ENCODE results near the gene TMEM255A.
A peak's percentile ranks its signal among the peaks of the same experiment; 100 is the strongest.

The TMEM255A gene

GRCh38 chrX:120299928-120300327, 11.3 kb downstream of the TMEM255A start:
- H3K4me3 Mint-ChIP-seq, result no peak overlapping the region
- H3K4me1 Mint-ChIP-seq (ENCODE audit: low read depth), result peaks cover 21% of the 10 kb centered on the region
- no peaks in the 10 kb centered on the region for H3K27me3 Mint-ChIP-seq
- intact Hi-C loops (cut with micrococcal nuclease), result loop anchor here (5.0 kb wide), 1 partner anchor 48 kb away; the partner anchor contains the start of gene ZBTB33
- H3K9me3 Mint-ChIP-seq, result no peaks in the 10 kb centered on the region
- no peak overlapping the region for H3K27ac Mint-ChIP-seq
- H3K36me3 Mint-ChIP-seq (ENCODE audit: low read depth), result no peaks in the 10 kb centered on the region

GRCh38 chrX:120297923-120298322, 13.3 kb downstream of the TMEM255A start:
- H3K9me3 Mint-ChIP-seq, result no peaks in the 10 kb centered on the region
- no peaks in the 10 kb centered on the region for H3K36me3 Mint-ChIP-seq (ENCODE audit: low read depth)
- intact Hi-C loops (cut with micrococcal nuclease), result no loop called here
- H3K27ac Mint-ChIP-seq, result no peak overlapping the region
- H3K4me3 Mint-ChIP-seq, result no peak overlapping the region
- H3K4me1 Mint-ChIP-seq (ENCODE audit: low read depth), result peaks cover 17% of the 10 kb centered on the region
- H3K27me3 Mint-ChIP-seq, result no peaks in the 10 kb centered on the region

GRCh38 chrX:120294651-120295050, 16.6 kb downstream of the TMEM255A start:
- Mint-ChIP-seq H3K36me3 (ENCODE audit: low read depth) (no peaks in the 10 kb centered on the region), H3K27me3 (no peaks in the 10 kb centered on the region), H3K9me3 (no peaks in the 10 kb centered on the region), H3K27ac (no peak overlapping the region), H3K4me1 (ENCODE audit: low read depth) (peaks cover 6% of the 10 kb centered on the region), H3K4me3 (no peak overlapping the region)
- intact Hi-C loops (cut with micrococcal nuclease), result no loop called here

GRCh38 chrX:120293015-120293414, 18.2 kb downstream of the TMEM255A start:
- Mint-ChIP-seq H3K4me1 (ENCODE audit: low read depth) (peaks cover 10% of the 10 kb centered on the region), H3K27me3 (no peaks in the 10 kb centered on the region), H3K27ac (no peak overlapping the region), H3K36me3 (ENCODE audit: low read depth) (no peaks in the 10 kb centered on the region), H3K9me3 (no peaks in the 10 kb centered on the region), H3K4me3 (no peak overlapping the region)
- intact Hi-C loops (cut with micrococcal nuclease), result no loop called here

- Mint-ChIP-seq H3K27me3 (no peaks in the 10 kb centered on the region), H3K9me3 (no peaks in the 10 kb centered on the region), H3K4me3 (no peak overlapping the region), H3K27ac (no peak overlapping the region), H3K36me3 (ENCODE audit: low read depth) (no peaks in the 10 kb centered on the region), H3K4me1 (ENCODE audit: low read depth) (peaks cover 23% of the 10 kb centered on the region)
- intact Hi-C loops (cut with micrococcal nuclease), result no loop called here
Observed at GRCh38 chrX:120291211-120291610, 20.1 kb downstream of the TMEM255A start.

GRCh38 chrX:120290107-120290506, 21.2 kb downstream of the TMEM255A start:
- intact Hi-C loops (cut with micrococcal nuclease), result no loop called here
- Mint-ChIP-seq H3K36me3 (ENCODE audit: low read depth) (no peaks in the 10 kb centered on the region), H3K4me3 (no peak overlapping the region), H3K27ac (no peak overlapping the region), H3K9me3 (no peaks in the 10 kb centered on the region), H3K27me3 (no peaks in the 10 kb centered on the region), H3K4me1 (ENCODE audit: low read depth) (peaks cover 28% of the 10 kb centered on the region)

- H3K4me3 Mint-ChIP-seq, result no peak overlapping the region
- H3K27me3 Mint-ChIP-seq, result no peaks in the 10 kb centered on the region
- peaks cover 36% of the 10 kb centered on the region for H3K4me1 Mint-ChIP-seq (ENCODE audit: low read depth)
- no peaks in the 10 kb centered on the region for H3K36me3 Mint-ChIP-seq (ENCODE audit: low read depth)
- peak overlapping the region; percentile 69 for H3K27ac Mint-ChIP-seq
- intact Hi-C loops (cut with micrococcal nuclease), result no loop called here
- no peaks in the 10 kb centered on the region for H3K9me3 Mint-ChIP-seq
Observed at GRCh38 chrX:120287513-120288112, 23.6 kb downstream of the TMEM255A start.

- intact Hi-C loops (cut with micrococcal nuclease), result no loop called here
- Mint-ChIP-seq H3K36me3 (ENCODE audit: low read depth) (no peaks in the 10 kb centered on the region), H3K27me3 (no peaks in the 10 kb centered on the region), H3K4me3 (no peak overlapping the region), H3K9me3 (no peaks in the 10 kb centered on the region), H3K4me1 (ENCODE audit: low read depth) (peaks cover 37% of the 10 kb centered on the region), H3K27ac (peak overlapping the region; percentile 69)
Observed at GRCh38 chrX:120286733-120287512, 24.3 kb downstream of the TMEM255A start.

GRCh38 chrX:120282697-120283096, 28.6 kb downstream of the TMEM255A start:
- H3K27me3 Mint-ChIP-seq, result no peaks in the 10 kb centered on the region
- intact Hi-C loops (cut with micrococcal nuclease), result no loop called here
- H3K4me1 Mint-ChIP-seq (ENCODE audit: low read depth), result peaks cover 26% of the 10 kb centered on the region
- H3K36me3 Mint-ChIP-seq (ENCODE audit: low read depth), result no peaks in the 10 kb centered on the region
- no peaks in the 10 kb centered on the region for H3K9me3 Mint-ChIP-seq
- no peak overlapping the region for H3K4me3 Mint-ChIP-seq
- no peak overlapping the region for H3K27ac Mint-ChIP-seq

GRCh38 chrX:120281761-120282160, 29.5 kb downstream of the TMEM255A start:
- no peaks in the 10 kb centered on the region for H3K36me3 Mint-ChIP-seq (ENCODE audit: low read depth)
- no peak overlapping the region for H3K4me3 Mint-ChIP-seq
- no peak overlapping the region for H3K27ac Mint-ChIP-seq
- H3K4me1 Mint-ChIP-seq (ENCODE audit: low read depth), result peaks cover 17% of the 10 kb centered on the region
- H3K9me3 Mint-ChIP-seq, result no peaks in the 10 kb centered on the region
- intact Hi-C loops (cut with micrococcal nuclease), result no loop called here
- H3K27me3 Mint-ChIP-seq, result no peaks in the 10 kb centered on the region

- H3K27ac Mint-ChIP-seq, result no peak overlapping the region
- H3K4me3 Mint-ChIP-seq, result no peak overlapping the region
- no peaks in the 10 kb centered on the region for H3K27me3 Mint-ChIP-seq
- peaks cover 14% of the 10 kb centered on the region for H3K4me1 Mint-ChIP-seq (ENCODE audit: low read depth)
- no peaks in the 10 kb centered on the region for H3K9me3 Mint-ChIP-seq
- intact Hi-C loops (cut with micrococcal nuclease), result no loop called here
- H3K36me3 Mint-ChIP-seq (ENCODE audit: low read depth), result no peaks in the 10 kb centered on the region
Observed at GRCh38 chrX:120281021-120281624, 30.1 kb downstream of the TMEM255A start.

GRCh38 chrX:120274958-120275357, 36.3 kb downstream of the TMEM255A start:
- H3K36me3 Mint-ChIP-seq (ENCODE audit: low read depth), result no peaks in the 10 kb centered on the region
- no peaks in the 10 kb centered on the region for H3K27me3 Mint-ChIP-seq
- peaks cover 9% of the 10 kb centered on the region for H3K4me1 Mint-ChIP-seq (ENCODE audit: low read depth)
- no peak overlapping the region for H3K27ac Mint-ChIP-seq
- H3K4me3 Mint-ChIP-seq, result no peak overlapping the region
- no peaks in the 10 kb centered on the region for H3K9me3 Mint-ChIP-seq
- intact Hi-C loops (cut with micrococcal nuclease), result no loop called here

GRCh38 chrX:120274145-120274544, 37.1 kb downstream of the TMEM255A start:
- intact Hi-C loops (cut with micrococcal nuclease), result no loop called here

GRCh38 chrX:120271218-120271617, 40.0 kb downstream of the TMEM255A start:
- Mint-ChIP-seq H3K4me3 (no peak overlapping the region), H3K4me1 (ENCODE audit: low read depth) (peaks cover 19% of the 10 kb centered on the region), H3K27ac (no peak overlapping the region)

More at GRCh38 chrX:120274145-120274544, 37.1 kb downstream of the TMEM255A start:
- H3K9me3 Mint-ChIP-seq, result no peaks in the 10 kb centered on the region
- H3K4me1 Mint-ChIP-seq (ENCODE audit: low read depth), result peaks cover 13% of the 10 kb centered on the region
- H3K4me3 Mint-ChIP-seq, result no peak overlapping the region
- H3K27me3 Mint-ChIP-seq, result no peaks in the 10 kb centered on the region
- no peak overlapping the region for H3K27ac Mint-ChIP-seq
- no peaks in the 10 kb centered on the region for H3K36me3 Mint-ChIP-seq (ENCODE audit: low read depth)

More at GRCh38 chrX:120271218-120271617, 40.0 kb downstream of the TMEM255A start:
- Mint-ChIP-seq H3K36me3 (ENCODE audit: low read depth) (no peaks in the 10 kb centered on the region), H3K9me3 (no peaks in the 10 kb centered on the region), H3K27me3 (no peaks in the 10 kb centered on the region)
- intact Hi-C loops (cut with micrococcal nuclease), result no loop called here
